Body of pancreas (tissue), 4 donors: Measurements from ENCODE around the gene FAM120AOS.

Source experiments
- POLR2A ChIP-seq, 3 donors: fragments of 450-650 bp; IDR thresholded peaks; one replicate each; pipeline ENCODE4 v1.6.1; 2016; ENCODE audit warnings: antibody characterized with exemption in 3 of 3, mild to moderate bottlenecking in 2 of 3
- TF ChIP-seq, protein P1 (sequence below), 7 experiments: fragments of 450-650 bp in 4 of 7; fragments of 200-600 bp in 3 of 7; sonication (generic) in 3 of 7; IDR thresholded peaks; one replicate each; pipeline ENCODE4 v1.5.1; 2016 to 2019; ENCODE audit warnings: antibody characterized with exemption in 7 of 7

DNA sequence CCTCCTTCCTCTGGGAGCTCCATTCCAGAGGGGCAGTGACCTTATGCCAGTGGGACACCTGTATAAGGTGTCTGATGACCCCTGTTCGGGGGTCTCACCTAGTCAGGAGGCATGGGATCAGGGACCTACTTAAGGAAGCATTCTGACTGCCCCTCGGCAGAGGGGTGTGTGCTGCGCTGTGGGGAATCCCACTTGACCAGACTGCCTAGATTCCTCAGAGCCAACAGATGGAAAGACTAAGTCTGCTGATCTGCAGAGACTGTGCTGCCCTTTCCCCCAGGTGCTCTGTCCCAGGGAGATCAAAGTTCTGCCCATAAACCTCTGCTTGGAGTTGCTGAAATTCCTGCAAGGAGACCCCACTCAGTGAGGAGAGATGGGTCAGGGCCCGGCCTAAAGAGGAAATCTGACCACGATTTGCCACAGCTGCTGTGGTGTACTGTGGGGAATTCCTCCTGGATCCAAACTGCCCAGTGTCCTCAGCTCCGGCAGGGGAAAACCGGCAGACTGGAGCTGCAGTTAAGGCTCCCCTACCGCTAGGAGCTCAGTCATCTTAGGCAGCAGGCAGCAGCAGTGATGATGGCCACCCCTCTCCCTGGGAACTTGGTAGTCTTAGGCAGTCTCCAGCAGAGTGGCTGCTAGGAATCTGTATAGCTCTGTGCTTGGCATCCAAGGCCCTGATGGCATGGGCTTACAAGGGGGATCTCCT lies 36.7 kb downstream of the FAM120AOS start:
- TF ChIP-seq, protein P1, sequence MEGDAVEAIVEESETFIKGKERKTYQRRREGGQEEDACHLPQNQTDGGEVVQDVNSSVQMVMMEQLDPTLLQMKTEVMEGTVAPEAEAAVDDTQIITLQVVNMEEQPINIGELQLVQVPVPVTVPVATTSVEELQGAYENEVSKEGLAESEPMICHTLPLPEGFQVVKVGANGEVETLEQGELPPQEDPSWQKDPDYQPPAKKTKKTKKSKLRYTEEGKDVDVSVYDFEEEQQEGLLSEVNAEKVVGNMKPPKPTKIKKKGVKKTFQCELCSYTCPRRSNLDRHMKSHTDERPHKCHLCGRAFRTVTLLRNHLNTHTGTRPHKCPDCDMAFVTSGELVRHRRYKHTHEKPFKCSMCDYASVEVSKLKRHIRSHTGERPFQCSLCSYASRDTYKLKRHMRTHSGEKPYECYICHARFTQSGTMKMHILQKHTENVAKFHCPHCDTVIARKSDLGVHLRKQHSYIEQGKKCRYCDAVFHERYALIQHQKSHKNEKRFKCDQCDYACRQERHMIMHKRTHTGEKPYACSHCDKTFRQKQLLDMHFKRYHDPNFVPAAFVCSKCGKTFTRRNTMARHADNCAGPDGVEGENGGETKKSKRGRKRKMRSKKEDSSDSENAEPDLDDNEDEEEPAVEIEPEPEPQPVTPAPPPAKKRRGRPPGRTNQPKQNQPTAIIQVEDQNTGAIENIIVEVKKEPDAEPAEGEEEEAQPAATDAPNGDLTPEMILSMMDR (IDR thresholded peaks at IDR 0.05): no peak
- TF ChIP-seq POLR2A (IDR thresholded peaks at IDR 0.05): no peak
